ENCODE results near the gene DIPK1C.

The DIPK1C gene

DNA sequence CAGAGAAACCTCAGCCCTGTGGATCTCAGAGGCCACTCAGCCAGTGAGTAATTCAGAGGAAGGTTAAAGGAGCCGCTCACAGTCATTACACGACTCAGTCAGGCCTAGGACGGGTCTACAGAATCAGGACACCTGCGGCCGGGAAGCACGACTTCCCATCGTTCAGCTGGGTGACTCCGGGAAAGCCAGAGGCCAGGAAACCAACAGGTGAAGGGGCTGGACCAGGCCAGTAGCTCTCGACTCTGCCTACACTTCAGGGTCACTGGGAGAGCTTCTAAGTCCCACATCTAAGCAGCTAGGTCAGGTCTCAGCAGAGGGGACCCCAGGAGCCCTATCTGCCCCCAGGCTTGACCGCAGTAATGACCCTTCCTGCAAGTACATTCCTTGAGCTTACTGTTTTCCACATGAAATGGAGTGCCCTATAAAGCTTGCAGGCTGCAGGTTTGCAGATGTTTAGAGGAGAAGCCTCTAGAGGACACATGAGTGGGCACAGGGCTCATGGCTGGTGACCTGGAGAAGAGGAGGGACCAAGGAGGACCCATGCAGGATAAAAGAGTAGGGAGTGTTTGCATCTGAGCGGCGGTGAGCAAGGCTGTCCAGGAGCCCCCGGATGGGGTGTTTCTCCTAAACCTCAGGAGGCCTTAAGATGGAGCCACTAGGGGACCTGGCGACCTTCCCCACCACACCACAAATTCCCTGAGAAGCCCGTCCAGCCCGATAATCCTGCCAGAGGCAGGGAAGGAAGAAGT, 9.5 kb downstream of the DIPK1C start:
- DNase-seq, result no peak

- no peak for DNase-seq
Measured at GRCh38 chr18:74446631-74447403, 10.3 kb downstream of the DIPK1C start.

DNA sequence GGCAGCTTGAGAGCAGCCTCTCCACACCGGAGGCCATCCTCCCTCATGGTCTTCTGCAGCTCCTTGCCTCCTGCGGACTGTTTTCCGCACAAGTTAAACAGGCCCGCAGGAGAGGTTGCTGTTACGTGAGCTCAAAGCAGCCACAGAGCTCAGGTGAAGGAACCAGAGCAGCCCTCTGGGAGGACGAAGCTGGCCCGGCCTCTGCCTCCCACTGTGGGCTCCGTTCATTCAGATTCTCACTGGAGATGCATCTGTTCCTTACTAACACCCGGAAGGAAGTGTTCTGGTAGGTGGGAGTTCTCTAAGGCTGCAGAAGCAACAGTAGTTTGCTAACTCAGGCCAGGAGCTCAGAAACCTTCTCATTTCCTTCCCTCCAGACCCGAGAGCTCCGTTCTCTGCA, 10.9 kb downstream of the DIPK1C start:
- no peak for DNase-seq

- DNase-seq, result no peak
Measured at GRCh38 chr18:74445585-74445984, 11.5 kb downstream of the DIPK1C start.

DNA sequence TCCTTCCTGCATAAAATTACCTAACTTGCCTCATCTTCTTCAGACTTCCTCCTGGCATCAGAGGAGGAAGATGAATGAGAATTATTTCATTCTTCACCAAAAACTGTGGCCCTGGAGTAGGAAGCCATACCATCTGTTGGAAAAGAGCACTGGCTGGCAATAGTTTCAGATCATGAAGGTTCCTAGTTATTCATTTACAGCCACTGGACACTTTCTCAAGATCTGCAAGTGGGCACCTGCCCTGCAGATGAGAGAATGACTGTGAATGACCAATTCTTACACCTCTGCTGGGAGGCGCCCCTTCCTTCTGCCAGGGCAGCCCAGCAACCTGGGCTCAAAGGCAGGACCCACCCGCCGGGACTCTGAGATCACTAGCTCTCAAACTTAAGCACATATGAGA, 13.0 kb downstream of the DIPK1C start:
- DNase-seq, result no peak

GRCh38 chr18:74440808-74441427, 16.2 kb downstream of the DIPK1C start:
- DNase-seq, result no peak

DNA sequence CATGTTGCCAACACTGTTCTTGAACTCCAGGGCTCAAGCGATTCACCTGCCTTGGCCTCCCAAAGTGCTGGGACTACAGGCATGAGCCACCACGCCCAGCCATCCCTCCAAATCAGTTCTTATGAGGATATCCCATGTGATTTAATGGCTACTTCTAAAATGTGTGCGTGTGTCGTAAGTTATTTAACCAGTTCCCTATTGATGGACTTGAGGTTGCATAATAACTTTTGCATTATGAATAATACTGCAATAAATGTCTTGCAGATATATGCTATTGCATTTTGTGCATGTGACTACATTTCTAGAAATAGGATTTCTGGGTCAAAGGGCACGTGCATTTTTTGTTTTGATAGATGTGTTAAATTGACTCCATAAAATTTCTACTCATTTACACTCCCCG, 19.0 kb downstream of the DIPK1C start:
- DNase-seq, result no peak

- no peak for DNase-seq
Measured at GRCh38 chr18:74436158-74436769, 20.8 kb downstream of the DIPK1C start.

DNA sequence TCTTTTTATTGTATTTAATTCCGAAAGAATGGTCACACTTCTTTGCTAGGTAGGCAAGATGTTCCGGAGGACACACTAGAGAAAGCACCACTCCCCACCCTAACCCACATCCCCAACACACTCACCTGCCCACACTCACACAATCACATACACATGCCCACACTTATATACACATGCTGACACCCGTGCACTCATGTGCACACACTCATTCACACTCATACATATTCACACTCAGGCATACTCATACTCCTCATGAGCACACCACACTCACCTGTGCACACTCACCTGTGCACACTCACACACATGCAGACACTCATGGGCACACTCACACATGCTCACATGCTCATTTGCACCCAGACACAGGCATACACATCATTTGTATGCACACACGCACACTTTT, 21.4 kb downstream of the DIPK1C start:
- no peak for DNase-seq

- no peak for DNase-seq
Measured at GRCh38 chr18:74434466-74434865, 22.6 kb downstream of the DIPK1C start.

- DNase-seq, result no peak
Measured at GRCh38 chr18:74430806-74431571, 26.1 kb downstream of the DIPK1C start.

GRCh38 chr18:74430231-74430630, 26.9 kb downstream of the DIPK1C start:
- DNase-seq, result no peak

DNA sequence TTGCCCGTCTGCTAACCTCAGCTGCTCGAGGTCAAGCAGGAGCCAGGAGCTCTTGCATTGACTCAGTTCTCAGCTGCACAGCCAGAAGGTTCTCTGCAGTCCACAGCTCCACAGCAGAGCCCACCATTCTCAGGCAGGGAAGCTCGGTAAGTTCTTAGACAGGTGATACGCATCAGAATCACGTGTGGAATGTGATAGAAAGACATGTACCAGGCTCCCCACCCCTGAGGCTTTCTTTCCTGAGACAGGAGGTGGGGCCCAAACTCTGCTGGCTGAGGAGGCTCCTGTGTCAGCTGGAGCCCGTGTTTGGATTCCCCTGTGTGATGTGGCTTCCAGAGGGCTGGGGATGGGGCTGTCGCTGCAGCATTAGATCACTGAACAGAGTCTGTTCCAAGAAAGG, 28.0 kb downstream of the DIPK1C start:
- DNase-seq, result no peak

DNA sequence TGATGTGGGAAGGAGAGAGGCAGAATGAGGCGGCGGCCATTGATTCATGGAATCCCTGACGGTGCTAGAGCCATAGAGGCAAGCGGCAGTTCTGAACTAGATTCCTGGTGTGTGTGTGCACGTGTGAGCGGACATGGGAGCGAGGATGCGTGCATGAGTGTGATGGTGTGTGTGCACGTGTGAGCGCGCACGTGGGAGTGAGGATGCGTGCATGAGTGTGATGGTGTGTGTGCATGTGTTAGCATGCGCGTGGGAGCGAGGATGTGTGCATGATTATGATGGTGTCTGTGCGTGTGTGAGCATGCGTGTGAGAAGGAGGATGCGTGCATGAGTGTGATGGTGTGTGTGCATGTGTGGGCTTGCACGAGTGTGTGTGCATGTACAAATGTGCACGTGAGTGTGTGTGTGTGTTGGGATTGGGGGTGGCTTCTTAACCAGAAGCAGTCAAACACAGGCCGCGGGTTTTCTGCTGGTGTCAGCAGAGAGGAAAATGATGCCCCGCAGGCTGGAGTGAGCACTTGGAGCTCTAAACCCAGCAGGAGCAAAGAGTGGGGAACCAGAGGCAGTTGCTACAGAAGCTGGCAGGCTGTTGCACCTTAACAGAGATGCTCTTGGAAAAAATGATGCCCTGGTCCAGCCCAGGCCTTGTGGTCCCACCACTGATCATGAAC, 29.5 kb downstream of the DIPK1C start:
- DNase-seq, result no peak

DNA sequence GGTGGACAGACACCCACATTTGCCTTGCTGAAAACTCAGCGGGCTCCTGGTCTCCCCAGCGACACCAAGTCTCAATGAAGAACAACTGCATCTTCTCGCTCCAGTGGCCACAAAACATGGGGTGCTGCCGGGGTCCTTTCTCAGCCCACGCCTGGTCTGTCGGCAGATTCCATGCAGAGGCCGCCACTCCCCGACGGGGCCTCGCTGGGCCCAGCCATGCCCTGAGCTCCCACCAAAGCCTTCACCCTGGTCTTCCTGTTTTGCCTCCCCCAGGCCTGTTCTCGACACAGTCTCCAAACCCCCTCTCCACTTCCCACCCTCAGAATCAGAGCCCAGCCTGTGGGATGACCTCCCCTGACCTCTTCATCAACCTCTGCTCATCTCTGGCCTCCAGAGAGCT, 31.2 kb downstream of the DIPK1C start:
- DNase-seq, result no peak

- no peak for DNase-seq
Measured at GRCh38 chr18:74425161-74425560, 31.9 kb downstream of the DIPK1C start.

- no peak for DNase-seq
Measured at GRCh38 chr18:74422541-74422940, 34.6 kb downstream of the DIPK1C start.

DNA sequence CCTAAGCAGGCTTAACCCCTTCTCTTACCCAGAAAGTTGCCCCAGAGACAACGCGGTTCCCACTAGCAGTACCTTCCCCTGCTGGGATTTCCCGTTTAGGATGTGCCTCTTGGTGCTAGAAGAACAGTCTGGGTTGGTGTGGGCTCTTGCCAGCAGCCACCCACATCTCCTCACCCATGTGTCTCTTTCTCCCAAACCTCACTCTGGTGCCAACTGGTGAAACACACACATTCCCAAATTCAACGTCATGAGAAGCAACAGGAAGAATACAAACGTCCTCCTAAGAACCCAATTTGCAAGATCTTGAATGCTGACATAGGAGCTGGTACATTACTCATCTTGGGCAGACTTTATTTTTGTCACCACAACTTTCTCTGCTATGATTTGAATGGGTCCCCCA, 36.2 kb downstream of the DIPK1C start:
- DNase-seq, result no peak

- no peak for DNase-seq
Measured at GRCh38 chr18:74420481-74420880, 36.6 kb downstream of the DIPK1C start.

DNA sequence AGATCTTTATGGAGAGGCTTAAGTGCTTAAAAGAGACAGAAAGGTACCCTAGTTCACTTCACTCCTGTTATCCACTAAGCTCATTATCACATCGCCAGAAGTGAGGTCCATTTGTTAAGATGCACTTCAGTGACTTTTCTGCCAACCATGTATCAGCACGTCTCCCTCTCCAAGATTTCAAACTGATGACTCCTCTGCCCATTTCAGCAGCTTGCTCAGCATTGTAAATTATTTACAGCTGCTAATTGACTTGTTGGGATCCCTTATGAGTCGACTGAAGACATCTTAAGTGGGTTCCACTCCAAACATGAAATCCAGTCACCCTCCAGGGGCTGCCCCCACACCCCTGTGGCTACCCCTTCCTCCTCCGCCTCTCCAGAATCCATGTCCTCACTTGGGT, 37.3 kb downstream of the DIPK1C start:
- DNase-seq, result no peak

DNA sequence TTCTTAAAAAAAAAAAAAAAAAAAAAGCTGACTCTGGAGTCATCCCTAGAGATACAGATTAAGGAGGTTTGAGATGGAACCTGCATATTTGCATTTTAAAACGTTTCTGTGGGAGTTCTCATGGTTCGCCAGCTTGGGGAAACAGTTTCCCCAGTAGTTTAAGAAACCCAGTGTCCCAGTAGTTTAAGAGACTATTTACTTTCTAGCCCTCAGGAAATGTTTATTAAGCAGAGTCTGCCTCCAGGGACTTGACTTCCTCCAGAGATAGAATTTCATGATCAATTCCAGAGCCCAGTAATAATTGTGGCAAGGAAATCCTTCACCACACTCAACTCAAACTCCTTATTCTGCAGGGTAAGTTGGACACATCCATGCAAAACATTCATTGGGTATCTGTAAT, 39.1 kb downstream of the DIPK1C start:
- no peak for DNase-seq

GRCh38 chr18:74416124-74416523, 41.0 kb downstream of the DIPK1C start:
- no peak for DNase-seq

Data from NCI-H1694 (cell line).